ENCODE data around the gene DHRS4L2. TPM values are rescaled to one million over a fixed set of nuclear protein-coding genes. Genes with fewer than 3 reads are reported as not detected.
"Not testable (repeated sequence)": the region's sequence is repeated elsewhere in the genome, so short reads cannot be mapped to it uniquely, and the experiment has no call there.

Gene DHRS4L2
- total RNA-seq, 1 experiment from 2014 or later, result 7.8 TPM

- H3K9me3 Mint-ChIP-seq (ENCODE audit: unreplicated experiment); H3K4me1 ChIP-seq; CTCF ChIA-PET; DNase-seq; H3K4me1 Mint-ChIP-seq (ENCODE audit: low read depth, unreplicated experiment); H3K36me3 ChIP-seq (ENCODE audit: control insufficient read depth, insufficient read depth, low read length); H3K27ac Mint-ChIP-seq (ENCODE audit: unreplicated experiment); H3K36me3 Mint-ChIP-seq (ENCODE audit: insufficient read depth, unreplicated experiment); BruUV-seq (replicated peaks); H3K27me3 Mint-ChIP-seq (ENCODE audit: insufficient read depth, unreplicated experiment); POLR2A ChIA-PET; H3K9me3 ChIP-seq; intact Hi-C loops (cut with micrococcal nuclease; ENCODE audit: unreplicated experiment); H3K27me3 ChIP-seq (replicated peaks; ENCODE audit: control insufficient read depth, insufficient read depth, low read length): not testable (repeated sequence)
- peak overlapping the region; percentile 51 for H3K4me3 ChIP-seq (ENCODE audit: low read depth, low read length)
- peak overlapping the region; percentile 54 for H3K4me3 Mint-ChIP-seq (ENCODE audit: unreplicated experiment)
Observed at GRCh38 chr14:24006471-24006816, 17.7 kb downstream of the DHRS4L2 start.

- H3K36me3 ChIP-seq (ENCODE audit: control insufficient read depth, insufficient read depth, low read length); H3K9me3 ChIP-seq; H3K27me3 Mint-ChIP-seq (ENCODE audit: insufficient read depth, unreplicated experiment); H3K27me3 ChIP-seq (replicated peaks; ENCODE audit: control insufficient read depth, insufficient read depth, low read length); H3K9me3 Mint-ChIP-seq (ENCODE audit: unreplicated experiment); CTCF ChIA-PET; H3K4me1 Mint-ChIP-seq (ENCODE audit: low read depth, unreplicated experiment); H3K36me3 Mint-ChIP-seq (ENCODE audit: insufficient read depth, unreplicated experiment); H3K4me1 ChIP-seq; BruUV-seq (replicated peaks); H3K27ac Mint-ChIP-seq (ENCODE audit: unreplicated experiment); intact Hi-C loops (cut with micrococcal nuclease; ENCODE audit: unreplicated experiment): not testable (repeated sequence)
- H3K4me3 ChIP-seq (ENCODE audit: low read depth, low read length), result peak overlapping the region; percentile 51
- peak; percentile 60 to 70 for DNase-seq
- POLR2A ChIA-PET, result interaction anchor here (0.6 kb wide), 1 partner anchor 685 kb away, joined by 4 read pairs; no protein-coding TSS in a partner anchor
- H3K4me3 Mint-ChIP-seq (ENCODE audit: unreplicated experiment), result peak overlapping the region; percentile 54
Observed at GRCh38 chr14:24006817-24007652, 18.3 kb downstream of the DHRS4L2 start.

- Mint-ChIP-seq H3K4me1 (ENCODE audit: low read depth, unreplicated experiment) (no peaks in the 10 kb centered on the region), H3K27ac (ENCODE audit: unreplicated experiment) (no peak overlapping the region), H3K9me3 (ENCODE audit: unreplicated experiment) (no peaks in the 10 kb centered on the region), H3K36me3 (ENCODE audit: insufficient read depth, unreplicated experiment) (no peaks in the 10 kb centered on the region), H3K27me3 (ENCODE audit: insufficient read depth, unreplicated experiment) (no peaks in the 10 kb centered on the region), H3K4me3 (ENCODE audit: unreplicated experiment) (no peak overlapping the region)
- ChIA-PET POLR2A (no interaction called here), CTCF (no interaction called here)
- Histone ChIP-seq H3K4me3 (ENCODE audit: low read depth, low read length) (no peak overlapping the region), H3K36me3 (ENCODE audit: control insufficient read depth, insufficient read depth, low read length) (no peaks in the 10 kb centered on the region), H3K27me3 (replicated peaks; ENCODE audit: control insufficient read depth, insufficient read depth, low read length) (no peaks in the 10 kb centered on the region), H3K4me1 (no peaks in the 10 kb centered on the region), H3K9me3 (no peaks in the 10 kb centered on the region)
- intact Hi-C loops (cut with micrococcal nuclease; ENCODE audit: unreplicated experiment), result no loop called here
- DNase-seq, result no peak
- BruUV-seq (replicated peaks), result no TSS peak
- no peak for TF ChIP-seq CTCF (IDR thresholded peaks at IDR 0.05; ENCODE audit: insufficient read depth in 1 of 2, low read depth in 1 of 2, low read length in 1 of 2, severe bottlenecking in 1 of 2, unreplicated experiment in 1 of 2)
Observed at GRCh38 chr14:24011051-24011450, 22.3 kb downstream of the DHRS4L2 start.

DNA sequence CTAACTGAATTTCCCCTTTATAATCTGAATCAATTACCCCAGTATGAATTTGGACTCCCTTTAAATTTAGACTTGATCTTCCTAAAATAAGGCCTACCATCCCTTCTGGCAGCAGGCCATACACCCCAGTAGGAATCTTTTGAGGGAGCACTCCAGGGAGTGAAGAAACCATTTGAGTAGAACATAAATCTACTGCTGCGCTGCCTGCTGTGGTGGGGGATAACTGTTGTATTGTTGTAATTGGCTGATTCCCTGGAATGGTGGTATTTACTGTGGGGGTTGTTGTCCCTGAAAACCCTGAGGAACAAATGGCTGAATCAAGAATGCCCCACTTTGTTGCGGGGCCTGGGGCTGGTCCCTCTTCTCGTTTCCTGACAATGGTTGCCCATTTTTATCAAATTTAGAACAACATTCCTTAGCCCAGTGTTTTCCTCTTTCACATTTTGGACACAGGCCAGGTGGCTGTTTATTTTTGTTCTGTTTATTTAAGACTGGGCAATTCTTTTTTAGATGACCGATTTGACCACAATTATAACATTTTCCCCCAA, 24.1 kb downstream of the DHRS4L2 start:
- H3K27ac Mint-ChIP-seq (ENCODE audit: unreplicated experiment); H3K27me3 Mint-ChIP-seq (ENCODE audit: insufficient read depth, unreplicated experiment); CTCF ChIA-PET; H3K4me1 ChIP-seq; H3K27me3 ChIP-seq (replicated peaks; ENCODE audit: control insufficient read depth, insufficient read depth, low read length); intact Hi-C loops (cut with micrococcal nuclease; ENCODE audit: unreplicated experiment); H3K4me3 Mint-ChIP-seq (ENCODE audit: unreplicated experiment); H3K4me1 Mint-ChIP-seq (ENCODE audit: low read depth, unreplicated experiment); BruUV-seq (replicated peaks); H3K36me3 Mint-ChIP-seq (ENCODE audit: insufficient read depth, unreplicated experiment); POLR2A ChIA-PET; H3K36me3 ChIP-seq (ENCODE audit: control insufficient read depth, insufficient read depth, low read length); DNase-seq; H3K9me3 ChIP-seq; H3K4me3 ChIP-seq (ENCODE audit: low read depth, low read length): not testable (repeated sequence)
- peaks cover 10% of the 10 kb centered on the region for H3K9me3 Mint-ChIP-seq (ENCODE audit: unreplicated experiment)

Data from Caco-2 (cell line).